LoVo (cell line): ENCODE results near the gene LMBRD1.

Experiments
- DNase-seq: peaks from one replicate; pipeline ENCODE4 v3.0.0-alpha.2; 2016; ENCODE audit warnings: low spot score

Gene LMBRD1

GRCh38 chr6:69631552-69632346, 165.1 kb downstream of the LMBRD1 start:
- no peak for DNase-seq

- DNase-seq, result no peak
These were observed 166.0 kb downstream of the LMBRD1 start for GRCh38 chr6:69630767-69631166.

- DNase-seq, result no peak
These were observed 169.2 kb downstream of the LMBRD1 start for GRCh38 chr6:69627625-69628024.

- no peak for DNase-seq
These were observed 171.9 kb downstream of the LMBRD1 start for GRCh38 chr6:69624944-69625343.
